GM18519 (cell line): ENCODE results near the gene THSD8.
"Not testable (repeated sequence)": the region's sequence is repeated elsewhere in the genome, so short reads cannot be mapped to it uniquely, and the experiment has no call there.

Experiments
- ATAC-seq: cut with Tn5 transposase; IDR thresholded peaks from one replicate; pipeline ENCODE4 v1.9.1; 2021; ENCODE audit warnings: mild to moderate bottlenecking, moderate library complexity; ENCODE audit not compliant: unreplicated experiment, low FRiP score

THSD8 gene

GRCh38 chr19:12791345-12792050, 10.4 kb upstream of the THSD8 start, which contains the start of gene JUNB:
TSS of gene JUNB (plus strand) at chr19:12791486. CDS start at chr19:12791772, 286 bp downstream.
- ATAC-seq, result peak; percentile 27

DNA sequence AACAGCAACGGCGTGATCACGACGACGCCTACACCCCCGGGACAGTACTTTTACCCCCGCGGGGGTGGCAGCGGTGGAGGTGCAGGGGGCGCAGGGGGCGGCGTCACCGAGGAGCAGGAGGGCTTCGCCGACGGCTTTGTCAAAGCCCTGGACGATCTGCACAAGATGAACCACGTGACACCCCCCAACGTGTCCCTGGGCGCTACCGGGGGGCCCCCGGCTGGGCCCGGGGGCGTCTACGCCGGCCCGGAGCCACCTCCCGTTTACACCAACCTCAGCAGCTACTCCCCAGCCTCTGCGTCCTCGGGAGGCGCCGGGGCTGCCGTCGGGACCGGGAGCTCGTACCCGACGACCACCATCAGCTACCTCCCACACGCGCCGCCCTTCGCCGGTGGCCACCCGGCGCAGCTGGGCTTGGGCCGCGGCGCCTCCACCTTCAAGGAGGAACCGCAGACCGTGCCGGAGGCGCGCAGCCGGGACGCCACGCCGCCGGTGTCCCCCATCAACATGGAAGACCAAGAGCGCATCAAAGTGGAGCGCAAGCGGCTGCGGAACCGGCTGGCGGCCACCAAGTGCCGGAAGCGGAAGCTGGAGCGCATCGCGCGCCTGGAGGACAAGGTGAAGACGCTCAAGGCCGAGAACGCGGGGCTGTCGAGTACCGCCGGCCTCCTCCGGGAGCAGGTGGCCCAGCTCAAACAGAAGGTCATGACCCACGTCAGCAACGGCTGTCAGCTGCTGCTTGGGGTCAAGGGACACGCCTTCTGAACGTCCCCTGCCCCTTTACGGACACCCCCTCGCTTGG, 9.6 kb upstream of the THSD8 start:
- ATAC-seq, result no peak

GRCh38 chr19:12792853-12793289, 9.0 kb upstream of the THSD8 start:
- no peak for ATAC-seq

DNA sequence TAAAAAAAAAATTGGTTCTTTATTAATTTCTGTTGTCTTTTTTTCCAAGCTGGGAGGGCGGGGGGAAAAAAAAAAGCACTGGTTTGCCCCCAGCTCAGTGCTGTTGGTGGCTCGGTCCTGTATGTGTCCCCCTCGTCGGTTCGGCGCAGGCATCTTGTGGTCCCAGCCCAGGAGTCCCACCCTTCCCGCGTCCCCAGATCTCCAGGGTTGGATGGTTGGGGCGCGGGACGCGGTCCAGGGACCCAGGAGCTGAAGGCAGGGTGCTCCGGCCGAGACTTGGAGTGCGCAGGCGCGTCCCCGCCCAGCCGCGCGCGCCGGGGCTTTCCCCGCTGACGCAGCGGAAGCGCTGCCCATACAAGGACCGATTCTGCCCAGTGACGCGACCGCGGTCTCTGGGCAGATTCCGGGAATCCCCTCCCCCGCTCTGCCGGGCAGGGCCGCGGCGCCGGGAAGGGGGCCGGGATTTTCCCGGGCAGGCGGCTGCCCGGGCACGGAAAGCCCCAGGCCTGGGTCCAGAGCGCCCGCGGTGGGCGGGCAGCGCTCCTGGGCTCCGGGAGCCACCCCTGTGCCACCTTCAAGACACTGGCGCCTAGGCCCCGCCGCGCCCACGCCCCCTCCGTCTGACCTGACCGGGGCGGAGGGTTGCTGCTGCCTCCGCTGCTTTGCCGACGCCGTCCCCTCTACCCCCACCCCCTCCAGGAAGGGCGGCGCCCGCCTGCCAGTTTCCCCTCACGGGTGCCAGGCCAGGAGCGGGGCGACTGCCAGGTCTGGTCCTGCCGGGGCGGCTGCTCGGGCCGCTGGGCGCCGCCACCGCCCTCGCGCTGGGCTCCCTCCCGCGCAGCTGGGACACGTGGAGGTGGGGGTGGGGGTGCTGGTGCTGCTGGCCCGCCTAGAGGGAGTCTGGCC, 8.3 kb upstream of the THSD8 start:
- ATAC-seq, result peak; percentile 29

DNA sequence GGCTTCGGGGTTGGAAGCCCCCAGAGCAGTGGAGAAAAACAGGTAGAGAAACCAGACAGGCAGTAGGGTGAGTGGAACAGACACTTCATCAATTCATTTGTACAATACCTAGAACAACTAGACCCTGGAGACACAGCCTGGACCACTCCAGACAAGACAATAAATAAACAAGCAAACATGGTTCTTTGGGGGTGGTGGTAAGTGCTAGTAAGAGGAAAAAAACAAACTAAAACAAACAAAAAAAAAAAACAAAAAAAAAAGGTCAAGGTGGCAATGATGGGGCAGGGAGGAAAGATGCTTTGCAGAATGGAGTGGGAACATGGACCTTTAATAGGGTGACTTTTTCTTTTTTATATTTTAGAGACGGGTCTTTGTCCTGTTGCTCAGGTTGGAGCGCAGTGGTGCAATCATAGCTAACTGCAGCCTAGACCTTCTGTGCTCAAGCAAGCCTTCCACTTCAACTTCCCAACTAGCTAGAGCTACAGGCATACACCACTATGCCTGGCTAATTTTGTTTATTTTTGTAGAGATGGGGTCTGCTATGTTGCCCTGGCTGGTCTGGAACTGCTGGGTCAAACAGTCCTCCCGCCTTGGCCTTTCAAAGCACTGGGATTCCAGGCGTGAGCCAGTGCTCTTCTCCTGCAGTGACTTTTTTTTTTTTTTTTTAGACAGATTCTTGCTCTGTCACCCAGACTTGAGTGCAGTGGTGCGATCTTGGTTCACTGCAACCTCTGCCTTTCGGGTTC, 7.5 kb upstream of the THSD8 start:
- ATAC-seq, result no peak

- ATAC-seq, result no peak
Measured at GRCh38 chr19:12794971-12795381, 6.9 kb upstream of the THSD8 start.

GRCh38 chr19:12796146-12797071, 5.5 kb upstream of the THSD8 start:
- no peak for ATAC-seq

- ATAC-seq, result no peak
Measured at GRCh38 chr19:12797141-12797587, 4.7 kb upstream of the THSD8 start.

DNA sequence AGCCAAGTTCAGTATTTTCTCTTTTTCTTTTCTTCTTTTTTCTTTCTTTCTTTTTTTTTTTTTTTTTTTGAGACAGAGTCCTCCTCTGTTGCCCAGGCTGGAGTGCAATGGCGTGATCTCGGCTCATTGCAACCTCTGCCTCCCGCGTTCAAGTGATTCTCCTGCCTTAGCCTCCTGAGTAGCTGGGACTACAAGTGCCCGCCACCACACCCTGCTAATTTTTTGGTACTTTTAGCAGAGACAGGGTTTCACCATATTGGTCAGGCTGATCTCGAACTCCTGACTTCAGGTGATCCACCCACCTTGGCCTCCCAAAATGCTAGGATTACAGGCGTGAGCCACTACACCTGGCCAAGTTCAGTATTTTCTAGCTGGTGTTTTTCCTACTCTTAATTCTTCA, 4.3 kb upstream of the THSD8 start:
- ATAC-seq, result not testable (repeated sequence)

GRCh38 chr19:12799742-12800465, 2.0 kb upstream of the THSD8 start:
- no peak for ATAC-seq

GRCh38 chr19:12800466-12800770, 1.5 kb upstream of the THSD8 start:
- ATAC-seq, result no peak

DNA sequence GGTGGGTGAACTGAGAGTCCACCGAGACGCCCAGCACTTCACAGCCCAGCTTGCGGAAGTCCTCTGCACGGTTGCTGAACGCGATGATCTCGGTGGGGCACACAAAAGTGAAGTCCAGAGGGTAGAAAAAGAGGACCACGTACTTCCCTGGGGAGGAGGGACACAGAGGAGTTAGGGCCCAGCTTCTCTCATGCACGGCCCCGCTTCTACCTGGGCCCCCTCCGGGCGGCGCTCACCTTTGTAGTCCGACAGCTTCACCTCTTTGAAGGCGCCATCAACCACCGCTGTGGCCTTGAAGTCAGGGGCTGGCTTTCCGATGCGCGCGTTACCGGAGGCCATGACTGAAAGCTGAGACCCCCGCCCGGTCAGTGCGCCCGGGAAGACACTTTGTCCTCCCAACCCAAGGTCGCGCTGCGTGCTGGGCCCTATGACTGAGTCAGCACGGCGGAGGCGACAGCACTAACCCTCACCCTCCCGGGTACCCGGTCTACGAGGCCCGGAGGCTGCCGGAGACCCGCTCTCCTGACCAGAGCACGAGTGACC, 875 bp upstream of the THSD8 start:
- no peak for ATAC-seq

GRCh38 chr19:12802267-12803106, 618 bp downstream of the THSD8 start:
- ATAC-seq, result no peak

- ATAC-seq, result no peak
Measured at GRCh38 chr19:12804051-12804450, 2.2 kb downstream of the THSD8 start.

DNA sequence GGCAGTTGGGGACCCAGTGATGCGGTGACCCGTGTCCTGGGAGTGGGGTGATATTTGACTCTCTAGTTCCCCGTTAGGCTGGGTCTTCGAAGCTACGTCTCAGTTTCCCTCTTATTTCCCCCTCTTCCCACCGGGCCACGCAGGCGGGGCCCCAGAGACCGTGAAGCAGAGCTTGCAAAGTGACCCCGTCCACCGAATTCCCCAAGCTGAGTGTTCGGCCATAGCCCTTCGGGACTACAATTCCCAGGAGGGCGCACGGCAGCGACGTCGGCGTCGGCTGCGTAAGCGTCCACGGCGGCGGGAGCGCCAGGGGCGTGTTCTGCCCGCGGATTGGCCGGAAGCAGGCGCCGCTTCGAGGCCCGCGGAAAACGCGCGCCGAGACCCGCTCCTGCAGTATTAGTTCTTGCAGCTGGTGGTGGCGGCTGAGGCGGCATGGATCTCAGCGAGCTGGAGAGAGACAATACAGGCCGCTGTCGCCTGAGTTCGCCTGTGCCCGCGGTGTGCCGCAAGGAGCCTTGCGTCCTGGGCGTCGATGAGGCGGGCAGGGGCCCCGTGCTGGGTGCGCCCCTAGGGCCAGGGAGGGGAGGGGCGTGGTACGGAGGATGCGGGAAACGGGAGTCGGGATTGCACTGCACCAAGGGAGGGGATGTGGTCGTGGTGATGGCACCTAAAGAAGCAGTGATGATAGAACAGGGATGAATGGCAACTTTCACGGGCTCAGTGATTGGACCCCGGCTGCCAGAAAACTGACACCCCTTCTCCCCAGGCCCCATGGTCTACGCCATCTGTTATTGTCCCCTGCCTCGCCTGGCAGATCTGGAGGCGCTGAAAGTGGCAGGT, 4.6 kb downstream of the THSD8 start, which contains the start of gene RNASEH2A:
Gene RNASEH2A, plus strand, starts transcription at position 343 of the 840 bp plus-strand sequence. Its CDS starts 90 bp downstream, at position 433.
- ATAC-seq, result peak; percentile 64

DNA sequence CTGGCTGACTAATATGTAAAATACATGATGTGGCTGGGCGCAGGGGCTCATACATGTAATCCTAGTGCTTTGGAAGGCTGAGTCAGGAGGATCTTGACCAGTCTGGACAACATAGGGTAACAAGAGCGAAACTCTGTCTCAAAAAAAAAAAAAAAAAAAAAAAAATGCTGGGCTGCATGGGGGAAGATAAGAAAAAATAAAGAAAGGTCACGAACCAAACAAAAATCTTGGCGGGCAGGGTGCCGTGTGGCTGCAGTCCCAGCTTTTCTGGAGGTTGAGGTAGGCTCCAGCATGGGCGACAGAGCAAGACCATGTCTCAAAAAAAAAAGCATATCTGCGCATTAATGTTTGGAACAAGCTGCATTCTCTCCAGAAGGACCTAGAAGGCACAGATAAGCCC, 13.2 kb downstream of the THSD8 start:
- ATAC-seq, result no peak
